Endothelial cell (in vitro differentiated cells): ENCODE measurements around the gene IFNA8. TPM values are rescaled to one million over a fixed set of nuclear protein-coding genes. Genes with fewer than 3 reads are reported as not detected.

Experiments used
- DNase-seq: peaks from one replicate; pipeline ENCODE4 v3.0.0; 2021; ENCODE audit warnings: low spot score
- H3K27ac Mint-ChIP-seq: one replicate; pipeline ENCODE4 v1.8.0; 2021; ENCODE audit warnings: mixed read lengths, inconsistent platforms; ENCODE audit not compliant: unreplicated experiment
- H3K27me3 Mint-ChIP-seq: one replicate; pipeline ENCODE4 v1.8.0; 2021; ENCODE audit warnings: mild to moderate bottlenecking, moderate library complexity, mixed read lengths, inconsistent platforms; ENCODE audit not compliant: unreplicated experiment
- H3K36me3 Mint-ChIP-seq: one replicate; pipeline ENCODE4 v1.8.0; 2021; ENCODE audit warnings: mild to moderate bottlenecking, low read depth, mixed read lengths, inconsistent platforms; ENCODE audit not compliant: unreplicated experiment
- H3K4me1 Mint-ChIP-seq: one replicate; pipeline ENCODE4 v1.8.0; 2021; ENCODE audit warnings: mild to moderate bottlenecking, mixed read lengths, inconsistent platforms; ENCODE audit not compliant: unreplicated experiment
- H3K4me3 Mint-ChIP-seq: one replicate; pipeline ENCODE4 v1.8.0; 2021; ENCODE audit warnings: mild to moderate bottlenecking, mixed read lengths, inconsistent platforms; ENCODE audit not compliant: unreplicated experiment
- H3K9me3 Mint-ChIP-seq: one replicate; pipeline ENCODE4 v1.8.0; 2021; ENCODE audit warnings: mixed read lengths, inconsistent platforms; ENCODE audit not compliant: unreplicated experiment
- total RNA-seq: library from RNA; stranded (reverse); fragmentation: NEBNext Ultra II Directional; extraction: Animal tissue kit (Norgen Biotek cat#: 25700); gene quantifications from one replicate; pipeline ENCODE4 v1.2.1, GENCODE V29; 2021; ENCODE audit not compliant: unreplicated experiment
- TF ChIP-seq, protein P1 (sequence below): fragments of 200-600 bp; sonication (generic); IDR thresholded peaks from one replicate; pipeline ENCODE4 v1.5.0; 2021; ENCODE audit warnings: antibody characterized with exemption; ENCODE audit not compliant: unreplicated experiment

IFNA8 gene
- total RNA-seq, 1 donor from 2014 or later, result not detected

DNA sequence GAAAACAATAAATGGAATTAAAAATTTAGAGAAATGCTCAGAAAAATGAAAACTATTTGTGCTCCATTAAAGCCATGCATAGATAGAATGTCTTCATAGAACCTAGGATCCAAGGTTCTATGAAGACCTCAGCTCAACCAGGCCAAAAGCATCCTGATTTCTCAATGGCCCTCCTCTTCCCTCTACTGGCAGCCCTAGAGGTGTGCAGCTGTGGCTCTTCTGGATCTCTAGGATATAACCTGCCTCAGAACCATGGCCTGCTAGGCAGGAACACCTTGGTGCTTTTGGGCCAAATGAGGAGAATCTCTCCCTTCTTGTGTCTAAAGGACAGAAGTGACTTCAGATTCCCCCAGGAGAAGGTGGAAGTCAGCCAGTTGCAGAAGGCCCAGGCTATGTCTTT lies 46.4 kb downstream of the IFNA8 start:
- peak; percentile 33 for DNase-seq
- H3K27ac Mint-ChIP-seq, result no peak overlapping the region
- TF ChIP-seq, protein P1, sequence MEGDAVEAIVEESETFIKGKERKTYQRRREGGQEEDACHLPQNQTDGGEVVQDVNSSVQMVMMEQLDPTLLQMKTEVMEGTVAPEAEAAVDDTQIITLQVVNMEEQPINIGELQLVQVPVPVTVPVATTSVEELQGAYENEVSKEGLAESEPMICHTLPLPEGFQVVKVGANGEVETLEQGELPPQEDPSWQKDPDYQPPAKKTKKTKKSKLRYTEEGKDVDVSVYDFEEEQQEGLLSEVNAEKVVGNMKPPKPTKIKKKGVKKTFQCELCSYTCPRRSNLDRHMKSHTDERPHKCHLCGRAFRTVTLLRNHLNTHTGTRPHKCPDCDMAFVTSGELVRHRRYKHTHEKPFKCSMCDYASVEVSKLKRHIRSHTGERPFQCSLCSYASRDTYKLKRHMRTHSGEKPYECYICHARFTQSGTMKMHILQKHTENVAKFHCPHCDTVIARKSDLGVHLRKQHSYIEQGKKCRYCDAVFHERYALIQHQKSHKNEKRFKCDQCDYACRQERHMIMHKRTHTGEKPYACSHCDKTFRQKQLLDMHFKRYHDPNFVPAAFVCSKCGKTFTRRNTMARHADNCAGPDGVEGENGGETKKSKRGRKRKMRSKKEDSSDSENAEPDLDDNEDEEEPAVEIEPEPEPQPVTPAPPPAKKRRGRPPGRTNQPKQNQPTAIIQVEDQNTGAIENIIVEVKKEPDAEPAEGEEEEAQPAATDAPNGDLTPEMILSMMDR, result peak; percentile 48
- H3K36me3 Mint-ChIP-seq, result no peaks in the 10 kb centered on the region
- no peaks in the 10 kb centered on the region for H3K4me1 Mint-ChIP-seq
- no peak overlapping the region for H3K4me3 Mint-ChIP-seq
- peaks cover 3% of the 10 kb centered on the region for H3K27me3 Mint-ChIP-seq
- H3K9me3 Mint-ChIP-seq, result no peaks in the 10 kb centered on the region

Other genes with a start within 250 kb of the IFNA8 start
- gene IFNA21, start 242.5 kb upstream of the IFNA8 start, total RNA-seq, result not detected
- gene IFNA4, start 221.5 kb upstream of the IFNA8 start, total RNA-seq, result not detected
- not detected for gene IFNA7, start 206.9 kb upstream of the IFNA8 start, total RNA-seq
- not detected for gene IFNA10, start 202.0 kb upstream of the IFNA8 start, total RNA-seq
- not detected for gene IFNA16, start 191.8 kb upstream of the IFNA8 start, total RNA-seq
- gene IFNA17, start 180.9 kb upstream of the IFNA8 start, total RNA-seq, result not detected
- not detected for gene IFNA14, start 169.1 kb upstream of the IFNA8 start, total RNA-seq
- not detected for gene IFNA5, start 103.8 kb upstream of the IFNA8 start, total RNA-seq
- gene KLHL9, start 73.7 kb upstream of the IFNA8 start, total RNA-seq, result 39.5 TPM
- not detected for gene IFNA6, start 58.2 kb upstream of the IFNA8 start, total RNA-seq
- not detected for gene IFNA13, start 41.1 kb upstream of the IFNA8 start, total RNA-seq
- gene IFNA2, start 23.7 kb upstream of the IFNA8 start, total RNA-seq, result not detected
- gene IFNA1, start 31.3 kb downstream of the IFNA8 start, total RNA-seq, result not detected
- not detected for gene IFNE, start 73.2 kb downstream of the IFNA8 start, total RNA-seq